Mesodermal cell (in vitro differentiated cells): Measurements from ENCODE around the gene FOXN3.

ENCODE experiments used
- H3K27ac ChIP-seq: 2 replicates; pipeline ENCODE4 v1.7.0; 2013; ENCODE audit warnings: mild to moderate bottlenecking, low read depth, low read length, moderate library complexity; ENCODE audit not compliant: severe bottlenecking
- H3K36me3 ChIP-seq: 2 replicates; pipeline ENCODE4 v1.7.1; 2013; ENCODE audit warnings: mild to moderate bottlenecking, low read length, moderate library complexity; ENCODE audit not compliant: control insufficient read depth, insufficient read depth
- H3K4me1 ChIP-seq: one replicate; pipeline ENCODE4 v1.7.1; 2013; ENCODE audit warnings: mild to moderate bottlenecking, low read length; ENCODE audit not compliant: insufficient read depth, control insufficient read depth, poor library complexity, severe bottlenecking
- H3K4me3 ChIP-seq: 2 replicates; pipeline ENCODE4 v1.7.0; 2013; ENCODE audit warnings: low read length, control low read depth, mild to moderate bottlenecking; ENCODE audit not compliant: insufficient read depth, poor library complexity, severe bottlenecking; ENCODE audit errors: extremely low read depth
- H3K9me3 ChIP-seq: 2 replicates; pipeline ENCODE4 v1.7.1; 2013; ENCODE audit warnings: mild to moderate bottlenecking, low read length, moderate library complexity; ENCODE audit not compliant: control insufficient read depth
- WGBS, 2 experiments: methylation state at CpG; one replicate each; pipeline ENCODE4 v1.1.5; 2013; ENCODE audit warnings: missing lambda C conversion rate in 2 of 2; ENCODE audit not compliant: insufficient coverage in 2 of 2; 5-methylcytosine and 5-hydroxymethylcytosine counted together

The FOXN3 gene

DNA sequence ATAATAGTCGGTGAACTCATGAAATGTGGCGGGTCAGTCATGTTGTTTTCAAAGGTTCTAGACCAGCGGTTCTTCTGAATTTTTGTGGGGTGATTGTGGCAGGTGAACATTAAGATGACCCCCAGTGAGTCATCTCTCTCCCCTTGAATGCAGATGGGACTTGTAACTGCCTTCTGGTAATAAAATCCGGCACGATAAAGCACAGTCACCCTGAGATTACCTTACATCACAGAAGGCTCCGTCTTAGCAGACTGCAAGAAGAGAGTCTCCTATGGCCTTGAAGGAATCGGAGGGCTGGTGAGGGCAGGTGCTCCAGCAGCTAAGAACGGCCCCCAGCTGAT is 189.6 kb downstream of the FOXN3 start:
- Histone ChIP-seq H3K36me3 (no peaks in the 10 kb centered on the region), H3K4me1 (no peaks in the 10 kb centered on the region), H3K9me3 (no peaks in the 10 kb centered on the region), H3K4me3 (no peak overlapping the region), H3K27ac (no peak overlapping the region)
- 90 to 98% methylated on average over 5 to 6 of the region's 8 CpGs for WGBS, 2 experiments

- Histone ChIP-seq H3K4me3 (no peak overlapping the region), H3K4me1 (no peaks in the 10 kb centered on the region), H3K36me3 (no peaks in the 10 kb centered on the region), H3K9me3 (no peaks in the 10 kb centered on the region), H3K27ac (no peak overlapping the region)
- 74 to 90% methylated on average over 4 of the region's 8 CpGs for WGBS, 2 experiments
Observed at GRCh38 chr14:89226801-89227495, 190.1 kb downstream of the FOXN3 start.

DNA sequence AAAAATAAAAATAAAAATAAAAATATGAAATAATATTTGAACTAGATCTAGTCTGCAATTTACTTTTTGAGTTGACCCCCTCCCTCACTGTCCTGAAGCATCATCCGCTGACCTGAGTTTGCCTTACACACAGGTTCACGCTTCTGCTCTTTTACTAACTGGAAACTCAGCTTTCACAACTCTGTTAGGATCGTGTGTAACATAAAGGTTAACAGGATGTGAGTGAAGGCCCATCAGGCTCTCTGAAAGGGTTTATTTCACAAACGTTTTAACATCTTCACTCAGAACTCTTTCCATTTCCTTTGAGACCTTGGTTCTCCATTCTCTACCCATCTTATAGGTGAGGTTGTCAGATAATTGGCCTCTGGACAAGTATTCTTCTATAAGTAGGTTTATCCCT is 191.4 kb downstream of the FOXN3 start:
- Histone ChIP-seq H3K4me1 (no peaks in the 10 kb centered on the region), H3K27ac (no peak overlapping the region), H3K9me3 (no peaks in the 10 kb centered on the region), H3K36me3 (no peaks in the 10 kb centered on the region), H3K4me3 (no peak overlapping the region)
- WGBS, 2 experiments, result no CpG with 5 or more reads among the region's 4 CpGs

DNA sequence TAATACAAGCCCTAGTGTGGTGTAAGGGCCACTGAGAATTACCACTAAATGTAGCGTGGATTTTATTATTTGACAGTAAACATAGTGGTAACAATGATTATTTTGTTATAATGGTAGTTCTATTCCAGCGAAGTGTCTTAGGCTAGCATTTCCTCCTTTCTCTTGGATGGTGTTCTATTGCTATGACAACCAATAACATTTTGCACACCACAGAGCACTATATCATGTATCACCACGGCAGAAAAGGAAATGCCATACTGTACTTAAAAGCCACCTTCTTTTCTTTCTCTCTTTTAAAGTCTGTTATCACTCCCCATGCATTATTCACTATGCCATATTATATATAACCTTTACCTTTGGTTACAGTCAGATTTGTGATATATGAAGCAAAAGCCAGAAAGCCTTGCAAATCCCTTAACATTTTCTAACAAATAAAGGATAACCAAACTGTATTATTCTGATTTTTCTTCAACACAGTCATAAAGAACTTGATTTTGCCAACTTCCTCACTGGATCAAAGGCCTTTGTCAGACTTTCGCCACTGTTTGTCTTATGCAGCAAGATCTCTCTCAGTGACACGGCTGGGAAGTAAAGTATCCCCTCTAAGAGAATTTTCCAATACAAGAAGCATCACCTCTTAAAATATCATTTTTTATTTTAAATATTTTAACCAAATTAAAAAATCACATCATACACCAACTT is 195.8 kb downstream of the FOXN3 start:
- peaks cover 7% of the 10 kb centered on the region for H3K36me3 ChIP-seq
- 83 to 97% methylated on average over 2 to 3 of the region's 5 CpGs for WGBS, 2 experiments
- no peak overlapping the region for H3K4me3 ChIP-seq
- H3K27ac ChIP-seq, result peak overlapping the region; percentile 25
- H3K9me3 ChIP-seq, result no peaks in the 10 kb centered on the region
- H3K4me1 ChIP-seq, result no peaks in the 10 kb centered on the region

GRCh38 chr14:89219051-89219450 is 198.0 kb downstream of the FOXN3 start:
- Histone ChIP-seq H3K27ac (no peak overlapping the region), H3K9me3 (no peaks in the 10 kb centered on the region), H3K4me1 (no peaks in the 10 kb centered on the region), H3K4me3 (no peak overlapping the region), H3K36me3 (peaks cover 14% of the 10 kb centered on the region)
- 95 to 100% methylated on average over 1 to 5 of the region's 6 CpGs for WGBS, 2 experiments

DNA sequence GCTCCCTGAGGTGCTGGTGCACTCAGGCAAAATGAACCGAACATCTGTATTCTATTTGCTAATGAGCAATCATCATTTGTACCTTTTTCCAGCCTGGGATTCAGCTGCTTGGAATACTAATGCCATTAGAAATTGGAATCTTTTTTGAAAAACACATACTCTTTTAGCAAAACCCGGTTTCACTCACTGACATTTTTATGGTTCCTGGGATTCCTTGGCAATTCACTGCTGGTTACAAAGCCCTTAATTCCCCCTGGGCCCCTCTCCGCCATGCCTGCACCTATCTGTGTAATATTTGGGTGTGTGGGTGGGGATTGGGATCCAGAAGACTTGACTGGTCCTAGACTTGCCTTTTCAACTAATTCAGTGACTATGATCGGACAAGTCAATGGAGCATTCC is 199.1 kb downstream of the FOXN3 start:
- no peak overlapping the region for H3K4me3 ChIP-seq

DNA sequence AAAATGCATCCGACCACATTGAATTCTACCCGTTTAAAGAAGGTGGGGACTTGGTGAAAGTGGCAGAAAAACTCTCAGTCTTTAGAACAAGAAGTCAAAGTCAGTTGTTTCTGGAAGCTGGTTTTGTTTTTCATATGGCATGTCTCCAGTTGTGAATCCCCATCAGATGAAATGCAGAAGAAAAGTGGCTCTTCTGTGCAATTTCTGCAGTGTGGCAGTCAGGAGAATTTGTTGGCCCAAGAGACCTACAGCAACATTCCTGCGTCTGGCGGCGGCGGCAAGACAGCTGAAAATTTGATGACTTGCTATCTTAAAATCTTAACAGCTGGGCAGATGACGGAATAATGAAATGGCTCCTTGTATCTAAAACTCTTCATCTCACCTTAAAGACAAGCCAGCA is 201.5 kb downstream of the FOXN3 start:
- H3K9me3 ChIP-seq, result no peaks in the 10 kb centered on the region
- WGBS, 2 experiments, result 93 to 98% methylated on average over 5 to 7 of the region's 7 CpGs
- H3K4me3 ChIP-seq, result no peak overlapping the region
- no peak overlapping the region for H3K27ac ChIP-seq
- no peaks in the 10 kb centered on the region for H3K4me1 ChIP-seq
- H3K36me3 ChIP-seq, result peaks cover 26% of the 10 kb centered on the region

More for the DNA sequence above, 199.1 kb downstream of the FOXN3 start:
- 83 to 100% methylated on average over 2 of the region's 4 CpGs for WGBS, 2 experiments
- H3K36me3 ChIP-seq, result peaks cover 16% of the 10 kb centered on the region
- no peaks in the 10 kb centered on the region for H3K9me3 ChIP-seq
- no peak overlapping the region for H3K27ac ChIP-seq
- no peaks in the 10 kb centered on the region for H3K4me1 ChIP-seq

GRCh38 chr14:89215114-89215513 is 201.9 kb downstream of the FOXN3 start:
- H3K36me3 ChIP-seq, result peaks cover 26% of the 10 kb centered on the region
- no peak overlapping the region for H3K27ac ChIP-seq
- H3K4me1 ChIP-seq, result no peaks in the 10 kb centered on the region
- no peaks in the 10 kb centered on the region for H3K9me3 ChIP-seq
- no peak overlapping the region for H3K4me3 ChIP-seq

- Histone ChIP-seq H3K4me1 (no peaks in the 10 kb centered on the region), H3K9me3 (no peaks in the 10 kb centered on the region), H3K27ac (peak overlapping the region; percentile 25), H3K4me3 (no peak overlapping the region), H3K36me3 (peaks cover 19% of the 10 kb centered on the region)
- WGBS, 2 experiments, result 90 to 91% methylated on average over 12 of the region's 14 CpGs
Observed at GRCh38 chr14:89214221-89214965, 202.6 kb downstream of the FOXN3 start.

- 95% methylated on average over 3 to 4 of the region's 6 CpGs for WGBS, 2 experiments
Observed at GRCh38 chr14:89212386-89213235, 204.4 kb downstream of the FOXN3 start.

More at GRCh38 chr14:89212386-89213235, 204.4 kb downstream of the FOXN3 start:
- Histone ChIP-seq H3K27ac (no peak overlapping the region), H3K4me3 (no peak overlapping the region), H3K9me3 (no peaks in the 10 kb centered on the region), H3K36me3 (peaks cover 19% of the 10 kb centered on the region), H3K4me1 (no peaks in the 10 kb centered on the region)
